Gastrocnemius medialis (tissue), 4 donors: ENCODE results near the gene RREB1. TPM values are rescaled to one million over a fixed set of nuclear protein-coding genes. Genes with fewer than 3 reads are reported as not detected.
A peak's percentile ranks its signal among the peaks of the same experiment; 100 is the strongest.

ENCODE experiments used
- ATAC-seq, 2 donors: fragments of 150-250 bp; one replicate each; pipeline ENCODE4 v1.9.1; 2016
- DNase-seq, 2 donors: peaks; one replicate each; pipeline ENCODE4 v3.0.0-alpha.2; 2019
- H3K27ac ChIP-seq, 4 donors: fragments of 200-600 bp; sonication (generic); 1 replicate in 1 of 4; 2 replicates in 3 of 4; pipeline ENCODE4 v1.5.1; 2016 to 2018; ENCODE audit warnings: mild to moderate bottlenecking in 2 of 4, moderate library complexity in 1 of 4
- H3K27me3 ChIP-seq, 3 donors: fragments of 200-600 bp; sonication (generic) in 2 of 3; 1 replicate in 1 of 3; 2 replicates in 2 of 3; pipeline versions ENCODE4 v1.5.1 to v1.6.0; 2016 to 2019; ENCODE audit warnings: mild to moderate bottlenecking in 1 of 3, moderate library complexity in 1 of 3
- H3K36me3 ChIP-seq, 2 donors: fragments of 200-600 bp; sonication (generic) in 1 of 2; one replicate each; pipeline ENCODE4 v1.5.1; 2017 to 2018
- H3K4me1 ChIP-seq, 2 donors: fragments of 200-600 bp; sonication (generic) in 1 of 2; one replicate each; pipeline ENCODE4 v1.5.1; 2016 to 2017; ENCODE audit warnings: mild to moderate bottlenecking in 2 of 2
- H3K4me3 ChIP-seq, 4 donors: fragments of 200-600 bp; sonication (generic) in 3 of 4; 1 replicate in 1 of 4; 2 replicates in 3 of 4; pipeline ENCODE4 v1.5.1; 2016 to 2019; ENCODE audit warnings: mild to moderate bottlenecking in 2 of 4
- H3K9me3 ChIP-seq, 3 donors: fragments of 200-600 bp; sonication (generic) in 2 of 3; 1 replicate in 1 of 3; 2 replicates in 2 of 3; pipeline ENCODE4 v1.5.1; 2016 to 2019
- CTCF ChIP-seq, 5 experiments: fragments of 450-650 bp in 3 of 5; fragments of 200-600 bp in 2 of 5; sonication (generic) in 2 of 5; IDR thresholded peaks in 4 of 5; conservative IDR thresholded peaks in 1 of 5; 1 replicate in 4 of 5; 2 replicates in 1 of 5; pipeline ENCODE4 v1.5.1; 2016 to 2019; ENCODE audit warnings: antibody characterized with exemption in 5 of 5, mild to moderate bottlenecking in 3 of 5, moderate library complexity in 3 of 5
- POLR2A ChIP-seq, 2 donors: fragments of 450-650 bp; IDR thresholded peaks; one replicate each; pipeline ENCODE4 v1.6.1; 2017; ENCODE audit warnings: antibody characterized with exemption in 2 of 2, mild to moderate bottlenecking in 2 of 2, moderate library complexity in 2 of 2
- in situ Hi-C, 4 donors: fragments of 200-750 bp; cut with MboI; loops; one replicate each; pipeline versions ENCODE4 v1.15.0 to v1.8.0; 2017; ENCODE audit warnings: low sequenced_read_pairs in 4 of 4
- intact Hi-C: fragments of 100-400 bp; cut with DNase I; formaldehyde crosslinking; loops from one replicate; pipeline ENCODE4 v1.15.1; 2023; ENCODE audit warnings: low total_unique reads
- total RNA-seq, 4 donors: library from RNA; depleted of rRNA; stranded (reverse); fragments of >200 nt; gene quantifications; one replicate each; pipeline versions ENCODE4 v1.1.0 to v1.2.3, GENCODE V29; 2016

The RREB1 gene
- total RNA-seq, 4 donors from 2014 or later = 18.0 to 41.3 (median 39.2) TPM

GRCh38 chr6:7163661-7164071, 55.9 kb downstream of the RREB1 start:
- no peak for TF ChIP-seq CTCF (IDR thresholded peaks at IDR 0.05 in 4 of 5, conservative IDR thresholded peaks at IDR 0.05 in 1 of 5)
- TF ChIP-seq POLR2A (IDR thresholded peaks at IDR 0.05) = no peak
- intact Hi-C loops (no loop called here), in situ Hi-C loops (no loop called here)
- ATAC-seq (peak in 1 of 2 donors; percentile 9), DNase-seq (no peak)
- Histone ChIP-seq H3K9me3 (no peaks in the 10 kb centered on the region), H3K27ac (peak overlapping the region; percentile 33 to 80 (median 76)), H3K27me3 (no peaks in the 10 kb centered on the region), H3K36me3 (no peaks in the 10 kb centered on the region), H3K4me3 (no peak overlapping the region), H3K4me1 (peaks cover 68 to 78% of the 10 kb centered on the region in 2 donors)

- no peaks in the 10 kb centered on the region for H3K36me3 ChIP-seq
- DNase-seq (no peak), ATAC-seq (no peak)
- intact Hi-C loops = loop anchor here (5.0 kb wide), 1 partner anchor 57 kb away; the partner anchor contains the start of gene RREB1
- peaks cover 75 to 80% of the 10 kb centered on the region in 2 donors for H3K4me1 ChIP-seq
- TF ChIP-seq POLR2A (IDR thresholded peaks at IDR 0.05) = no peak
- no peak for TF ChIP-seq CTCF (IDR thresholded peaks at IDR 0.05 in 4 of 5, conservative IDR thresholded peaks at IDR 0.05 in 1 of 5)
- peak overlapping the region; percentile 69 to 80 (median 76) for H3K27ac ChIP-seq
- no peak overlapping the region for H3K4me3 ChIP-seq
- H3K27me3 ChIP-seq = no peaks in the 10 kb centered on the region
- in situ Hi-C loops = no loop called here
- H3K9me3 ChIP-seq = no peaks in the 10 kb centered on the region
Measured at GRCh38 chr6:7164536-7165001, 56.8 kb downstream of the RREB1 start.

GRCh38 chr6:7165002-7165889, 57.5 kb downstream of the RREB1 start:
- ATAC-seq (no peak), DNase-seq (no peak)
- in situ Hi-C loops = no loop called here
- no peak for TF ChIP-seq POLR2A (IDR thresholded peaks at IDR 0.05)
- Histone ChIP-seq H3K9me3 (no peaks in the 10 kb centered on the region), H3K27ac (peak overlapping the region; percentile 69 to 80 (median 76)), H3K4me3 (no peak overlapping the region), H3K4me1 (peaks cover 75 to 80% of the 10 kb centered on the region in 2 donors), H3K36me3 (no peaks in the 10 kb centered on the region), H3K27me3 (no peaks in the 10 kb centered on the region)
- intact Hi-C loops = loop anchor here (5.0 kb wide), 1 partner anchor 58 kb away; the partner anchor contains the start of gene RREB1

GRCh38 chr6:7165890-7166267, 58.1 kb downstream of the RREB1 start:
- no peak for ATAC-seq
- no peak overlapping the region for H3K4me3 ChIP-seq

More at GRCh38 chr6:7165890-7166267, 58.1 kb downstream of the RREB1 start:
- no peaks in the 10 kb centered on the region for H3K27me3 ChIP-seq
- peaks cover 81 to 84% of the 10 kb centered on the region in 2 donors for H3K4me1 ChIP-seq
- intact Hi-C loops (loop anchor here (5.0 kb wide), 1 partner anchor 59 kb away; the partner anchor contains the start of gene RREB1), in situ Hi-C loops (no loop called here)
- TF ChIP-seq POLR2A (IDR thresholded peaks at IDR 0.05) (no peak), CTCF (IDR thresholded peaks at IDR 0.05 in 4 of 5, conservative IDR thresholded peaks at IDR 0.05 in 1 of 5) (no peak)
- peak overlapping the region; percentile 69 to 80 (median 76) for H3K27ac ChIP-seq
- no peak for DNase-seq
- no peaks in the 10 kb centered on the region for H3K9me3 ChIP-seq
- H3K36me3 ChIP-seq = no peaks in the 10 kb centered on the region
